Measurements from ENCODE around the gene SCUBE2.
"Not testable (repeated sequence)": the region's sequence is repeated elsewhere in the genome, so short reads cannot be mapped to it uniquely, and the experiment has no call there.

SCUBE2 gene

GRCh38 chr11:9103542-9104276, 12.3 kb upstream of the SCUBE2 start:
- DNase-seq, result no peak

GRCh38 chr11:9099617-9100016, 8.2 kb upstream of the SCUBE2 start:
- DNase-seq, result no peak

- not testable (repeated sequence) for DNase-seq
Observed at GRCh38 chr11:9098455-9098854, 7.1 kb upstream of the SCUBE2 start.

- DNase-seq, result not testable (repeated sequence)
Observed at GRCh38 chr11:9097186-9097943, 6.0 kb upstream of the SCUBE2 start.

GRCh38 chr11:9096427-9096826, 5.0 kb upstream of the SCUBE2 start:
- DNase-seq, result no peak

GRCh38 chr11:9095421-9095820, 4.0 kb upstream of the SCUBE2 start:
- DNase-seq, result no peak

- no peak for DNase-seq
Observed at GRCh38 chr11:9094420-9094819, 3.0 kb upstream of the SCUBE2 start.

GRCh38 chr11:9092853-9093778, 1.7 kb upstream of the SCUBE2 start:
- DNase-seq, result no peak

GRCh38 chr11:9092072-9092471, 673 bp upstream of the SCUBE2 start:
- DNase-seq, result no peak

- no peak for DNase-seq
Observed at GRCh38 chr11:9090488-9091043, 833 bp downstream of the SCUBE2 start.

GRCh38 chr11:9089636-9090035, 1.8 kb downstream of the SCUBE2 start:
- DNase-seq, result no peak

GRCh38 chr11:9089061-9089460, 2.3 kb downstream of the SCUBE2 start:
- DNase-seq, result no peak

- DNase-seq, result no peak
Observed at GRCh38 chr11:9082575-9082974, 8.8 kb downstream of the SCUBE2 start.

GRCh38 chr11:9081153-9081552, 10.2 kb downstream of the SCUBE2 start:
- DNase-seq, result no peak

- no peak for DNase-seq
Observed at GRCh38 chr11:9078113-9079086, 13.0 kb downstream of the SCUBE2 start.

- DNase-seq, result no peak
Observed at GRCh38 chr11:9077164-9077563, 14.2 kb downstream of the SCUBE2 start.

- DNase-seq, result no peak
Observed at GRCh38 chr11:9076661-9077060, 14.7 kb downstream of the SCUBE2 start.

GRCh38 chr11:9076046-9076445, 15.4 kb downstream of the SCUBE2 start:
- DNase-seq, result no peak

- DNase-seq, result no peak
Observed at GRCh38 chr11:9075556-9075955, 15.8 kb downstream of the SCUBE2 start.

GRCh38 chr11:9074338-9075029, 16.9 kb downstream of the SCUBE2 start:
- DNase-seq, result no peak

Data from NCI-H1105 treated with DMSO at 0.1 percent for 48 hours (cell line).